SJCRH30 (cell line): ENCODE data around the gene CUTC. TPM values are rescaled to one million over a fixed set of nuclear protein-coding genes. Genes with fewer than 3 reads are reported as not detected.

Experiments
- DNase-seq, 2 experiments: peaks; one replicate each; pipeline ENCODE4 v3.0.0-alpha.2; 2015 to 2020
- H3K27ac ChIP-seq: fragments of 250-450 bp; sonication (Bioruptor Pico); 2 replicates; pipeline ENCODE4 v1.5.1; 2020; ENCODE audit warnings: mild to moderate bottlenecking, moderate library complexity
- H3K27me3 ChIP-seq: fragments of 250-450 bp; sonication (Bioruptor Pico); 2 replicates; pipeline ENCODE4 v1.5.1; 2020; ENCODE audit warnings: mild to moderate bottlenecking, moderate library complexity
- H3K36me3 ChIP-seq: fragments of 250-450 bp; sonication (Bioruptor Pico); 2 replicates; pipeline ENCODE4 v1.5.1; 2020; ENCODE audit warnings: mild to moderate bottlenecking, moderate library complexity
- H3K4me1 ChIP-seq: fragments of 250-450 bp; sonication (Bioruptor Pico); 2 replicates; pipeline ENCODE4 v1.5.1; 2020; ENCODE audit warnings: mild to moderate bottlenecking, moderate library complexity
- H3K4me3 ChIP-seq: fragments of 250-450 bp; sonication (Bioruptor Pico); 2 replicates; pipeline ENCODE4 v1.5.1; 2020; ENCODE audit warnings: mild to moderate bottlenecking, moderate library complexity
- H3K9me3 ChIP-seq: fragments of 250-450 bp; sonication (Bioruptor Pico); replicated peaks from 2 replicates; pipeline ENCODE4 v1.5.1; 2020; ENCODE audit warnings: mild to moderate bottlenecking, moderate library complexity
- total RNA-seq: library from RNA; depleted of rRNA; stranded (reverse); fragments of >200 nt; shearing (Covaris generic); gene quantifications from 2 replicates; pipeline ENCODE4 v1.2.3, GENCODE V29; 2014; rRNA removed

Gene CUTC
- total RNA-seq: 15.5 and 18.3 TPM in 2 replicates

- Histone ChIP-seq H3K27ac (peak within 1 kb of the TSS; percentile 64), H3K4me1 (0 out of 2 replicates have a peak, but pooled peaks cover 4% of the 10 kb centered on the region), H3K36me3 (peaks cover 13% of the 10 kb centered on the region), H3K27me3 (no peaks in the 10 kb centered on the region), H3K4me3 (peak within 1 kb of the TSS; percentile 81), H3K9me3 (no peaks in the 10 kb centered on the region)
- DNase-seq: peak; percentile 97 to 98
Measured at GRCh38 chr10:99732033-99732842, at the start of gene CUTC, which contains the start of gene COX15. Gene CUTC (plus strand): TSS chr10:99732234. CDS start chr10:99732349, 115 bp downstream. Gene COX15 (minus strand): TSS chr10:99732127. CDS start chr10:99732049, 78 bp downstream.

GRCh38 chr10:99682752-99683151 is 49.3 kb upstream of the CUTC start:
- H3K36me3 ChIP-seq: peaks cover 17% of the 10 kb centered on the region
- no peak for DNase-seq
- no peaks in the 10 kb centered on the region for H3K27me3 ChIP-seq

GRCh38 chr10:99685597-99685967 is 46.5 kb upstream of the CUTC start:
- Histone ChIP-seq H3K4me3 (no peak overlapping the region), H3K27me3 (no peaks in the 10 kb centered on the region), H3K9me3 (no peaks in the 10 kb centered on the region), H3K36me3 (peaks cover 16% of the 10 kb centered on the region), H3K4me1 (no peaks in the 10 kb centered on the region), H3K27ac (no peak overlapping the region)
- DNase-seq: no peak

More at GRCh38 chr10:99682752-99683151, 49.3 kb upstream of the CUTC start:
- Histone ChIP-seq H3K27ac (no peak overlapping the region), H3K4me3 (no peak overlapping the region), H3K9me3 (no peaks in the 10 kb centered on the region), H3K4me1 (no peaks in the 10 kb centered on the region)

- DNase-seq: no peak
- no peaks in the 10 kb centered on the region for H3K4me1 ChIP-seq
- H3K36me3 ChIP-seq: peaks cover 6% of the 10 kb centered on the region; the same call in 1 of the 2 replicates
- no peak overlapping the region for H3K4me3 ChIP-seq
- no peak overlapping the region for H3K27ac ChIP-seq
- no peaks in the 10 kb centered on the region for H3K27me3 ChIP-seq
- no peaks in the 10 kb centered on the region for H3K9me3 ChIP-seq
Measured at GRCh38 chr10:99689461-99689860, 42.6 kb upstream of the CUTC start.

- DNase-seq: no peak
- no peaks in the 10 kb centered on the region for H3K9me3 ChIP-seq
- peaks cover 21% of the 10 kb centered on the region for H3K36me3 ChIP-seq
- no peaks in the 10 kb centered on the region for H3K27me3 ChIP-seq
- no peaks in the 10 kb centered on the region for H3K4me1 ChIP-seq
- no peak overlapping the region for H3K4me3 ChIP-seq
- no peak overlapping the region for H3K27ac ChIP-seq
Measured at GRCh38 chr10:99693933-99694583, 38.0 kb upstream of the CUTC start.

GRCh38 chr10:99695761-99696160 is 36.3 kb upstream of the CUTC start:
- Histone ChIP-seq H3K9me3 (no peaks in the 10 kb centered on the region), H3K27ac (no peak overlapping the region), H3K4me1 (0 out of 2 replicates have a peak, but pooled peaks cover 7% of the 10 kb centered on the region), H3K36me3 (peaks cover 19% of the 10 kb centered on the region), H3K27me3 (no peaks in the 10 kb centered on the region), H3K4me3 (no peak overlapping the region)
- DNase-seq: no peak

GRCh38 chr10:99698504-99699080 is 33.4 kb upstream of the CUTC start:
- no peaks in the 10 kb centered on the region for H3K27me3 ChIP-seq
- no peaks in the 10 kb centered on the region for H3K9me3 ChIP-seq
- H3K4me1 ChIP-seq: peaks cover 12% of the 10 kb centered on the region; the same call in 1 of the 2 replicates
- H3K27ac ChIP-seq: no peak overlapping the region
- no peak overlapping the region for H3K4me3 ChIP-seq
- H3K36me3 ChIP-seq: peaks cover 18% of the 10 kb centered on the region
- DNase-seq: no peak

- Histone ChIP-seq H3K27me3 (no peaks in the 10 kb centered on the region), H3K4me3 (no peak overlapping the region), H3K4me1 (peaks cover 12% of the 10 kb centered on the region; the same call in 1 of the 2 replicates), H3K27ac (peak overlapping the region; percentile 26), H3K36me3 (peaks cover 20% of the 10 kb centered on the region), H3K9me3 (no peaks in the 10 kb centered on the region)
- DNase-seq: peak; percentile 78 to 94
Measured at GRCh38 chr10:99700649-99701048, 31.4 kb upstream of the CUTC start.

GRCh38 chr10:99708428-99709012 is 23.5 kb upstream of the CUTC start:
- H3K4me1 ChIP-seq: no peaks in the 10 kb centered on the region
- no peaks in the 10 kb centered on the region for H3K9me3 ChIP-seq
- H3K36me3 ChIP-seq: peaks cover 14% of the 10 kb centered on the region
- H3K27ac ChIP-seq: no peak overlapping the region
- no peak overlapping the region for H3K4me3 ChIP-seq
- no peak for DNase-seq
- H3K27me3 ChIP-seq: no peaks in the 10 kb centered on the region

GRCh38 chr10:99709480-99710229 is 22.4 kb upstream of the CUTC start:
- DNase-seq: no peak
- no peaks in the 10 kb centered on the region for H3K9me3 ChIP-seq
- peaks cover 10% of the 10 kb centered on the region for H3K36me3 ChIP-seq
- H3K4me3 ChIP-seq: no peak overlapping the region
- no peaks in the 10 kb centered on the region for H3K4me1 ChIP-seq
- H3K27ac ChIP-seq: no peak overlapping the region
- no peaks in the 10 kb centered on the region for H3K27me3 ChIP-seq

- peak; percentile 26 to 72 for DNase-seq
- no peaks in the 10 kb centered on the region for H3K9me3 ChIP-seq
- H3K4me1 ChIP-seq: no peaks in the 10 kb centered on the region
- peaks cover 12% of the 10 kb centered on the region for H3K36me3 ChIP-seq
- H3K27ac ChIP-seq: no peak overlapping the region
- no peaks in the 10 kb centered on the region for H3K27me3 ChIP-seq
- H3K4me3 ChIP-seq: no peak overlapping the region
Measured at GRCh38 chr10:99711129-99711719, 20.8 kb upstream of the CUTC start.

- H3K9me3 ChIP-seq: no peaks in the 10 kb centered on the region
- no peak for DNase-seq
Measured at GRCh38 chr10:99714446-99714845, 17.6 kb upstream of the CUTC start.

GRCh38 chr10:99720387-99720786 is 11.6 kb upstream of the CUTC start:
- Histone ChIP-seq H3K9me3 (no peaks in the 10 kb centered on the region), H3K27me3 (no peaks in the 10 kb centered on the region), H3K36me3 (peaks cover 56% of the 10 kb centered on the region), H3K4me1 (no peaks in the 10 kb centered on the region), H3K27ac (no peak overlapping the region), H3K4me3 (no peak overlapping the region)
- DNase-seq: no peak

More at GRCh38 chr10:99714446-99714845, 17.6 kb upstream of the CUTC start:
- Histone ChIP-seq H3K27me3 (no peaks in the 10 kb centered on the region), H3K4me1 (no peaks in the 10 kb centered on the region), H3K27ac (no peak overlapping the region), H3K36me3 (peaks cover 13% of the 10 kb centered on the region), H3K4me3 (no peak overlapping the region)

- Histone ChIP-seq H3K9me3 (no peaks in the 10 kb centered on the region), H3K27me3 (no peaks in the 10 kb centered on the region), H3K4me3 (no peak overlapping the region), H3K36me3 (peaks cover 20% of the 10 kb centered on the region), H3K4me1 (0 out of 2 replicates have a peak, but pooled peaks cover 4% of the 10 kb centered on the region), H3K27ac (no peak overlapping the region)
- DNase-seq: no peak
Measured at GRCh38 chr10:99730026-99730425, 2.0 kb upstream of the CUTC start.
